ENCODE results near the gene TRIM43B. TPM values are rescaled to one million over a fixed set of nuclear protein-coding genes. Genes with fewer than 3 reads are reported as not detected.

TRIM43B gene
- total RNA-seq, 1 experiment from 2014 or later = not detected

Other genes with a start within 250 kb of the TRIM43B start
- 9.2 TPM in 1 of 2 replicates, not detected in the other for gene PROM2, start 210.3 kb downstream of the TRIM43B start, total RNA-seq (2014; rRNA removed; shearing (Covaris generic))
- gene KCNIP3, start 187.4 kb downstream of the TRIM43B start, total RNA-seq (2014; rRNA removed; shearing (Covaris generic)) = 0.47 TPM in 1 of 2 replicates, not detected in the other
- gene FAHD2A, start 82.0 kb downstream of the TRIM43B start, total RNA-seq (2014; rRNA removed; shearing (Covaris generic)) = 42.5 and 52.7 TPM in 2 replicates
- gene TRIM43, start 107.2 kb upstream of the TRIM43B start, total RNA-seq (2014; rRNA removed; shearing (Covaris generic)) = not detected in 2 replicates